Keratinocyte (primary cell): ENCODE measurements around the gene GYS1.
"Not testable (repeated sequence)": the region's sequence is repeated elsewhere in the genome, so short reads cannot be mapped to it uniquely, and the experiment has no call there.

Experiments
- CTCF ChIP-seq, 3 experiments: IDR thresholded peaks in 1 of 3; conservative IDR thresholded peaks in 1 of 3; optimal IDR thresholded peaks in 1 of 3; 2 replicates in 2 of 3; 3 replicates in 1 of 3; pipeline versions ENCODE3 to v1.5.1; 2011; ENCODE audit warnings: low read length in 3 of 3, mild to moderate bottlenecking in 3 of 3, moderate library complexity in 2 of 3, control low read depth in 1 of 3, inconsistent platforms in 1 of 3; ENCODE audit not compliant: insufficient read depth in 2 of 3; ENCODE audit errors: extremely low read depth in 1 of 3
- EZH2 ChIP-seq: IDR thresholded peaks from one replicate; pipeline ENCODE4 v1.6.1; 2012; ENCODE audit warnings: inconsistent platforms, mild to moderate bottlenecking, low read length, moderate library complexity

GRCh38 chr19:49029749-49030148 lies 36.6 kb upstream of the GYS1 start:
- TF ChIP-seq CTCF (optimal IDR thresholded peaks at IDR 0.05 in 1 of 3, IDR thresholded peaks at IDR 0.05 in 1 of 3, conservative IDR thresholded peaks at IDR 0.05 in 1 of 3; ENCODE audit: extremely low read depth in 1 of 3, insufficient read depth in 2 of 3, low read length in 3 of 3); EZH2: not testable (repeated sequence)
